GM23248 (cell line): ENCODE measurements around the gene RSPH1. TPM values are rescaled to one million over a fixed set of nuclear protein-coding genes. Genes with fewer than 3 reads are reported as not detected.

ENCODE experiments used
- DNase-seq: peaks from one replicate; pipeline ENCODE4 v3.0.0-alpha.2; 2015
- H2AFZ ChIP-seq: fragments of 200-600 bp; sonication (generic); 2 replicates; pipeline ENCODE4 v1.6.1; 2016; ENCODE audit warnings: antibody characterized with exemption
- H3F3A ChIP-seq: fragments of 200-600 bp; sonication (generic); 2 replicates; pipeline ENCODE4 v1.6.1; 2016; ENCODE audit warnings: mild to moderate bottlenecking, antibody characterized with exemption, mixed run types; ENCODE audit not compliant: insufficient read depth
- H3K27ac ChIP-seq: fragments of 200-600 bp; sonication (generic); 2 replicates; pipeline ENCODE4 v1.5.1; 2016; ENCODE audit warnings: mild to moderate bottlenecking
- H3K27me3 ChIP-seq: fragments of 200-600 bp; sonication (generic); replicated peaks from 2 replicates; pipeline ENCODE4 v1.6.1; 2016; ENCODE audit warnings: mild to moderate bottlenecking; ENCODE audit not compliant: insufficient read depth
- H3K36me3 ChIP-seq: fragments of 200-600 bp; sonication (generic); 2 replicates; pipeline ENCODE4 v1.6.1; 2016; ENCODE audit warnings: low read depth, mild to moderate bottlenecking
- H3K4me1 ChIP-seq: fragments of 200-600 bp; sonication (generic); 2 replicates; pipeline ENCODE4 v1.6.1; 2016; ENCODE audit warnings: mild to moderate bottlenecking; ENCODE audit not compliant: insufficient read depth
- H3K4me2 ChIP-seq: fragments of 200-600 bp; sonication (generic); one replicate; pipeline ENCODE4 v1.6.1; 2016; ENCODE audit warnings: mild to moderate bottlenecking; ENCODE audit not compliant: unreplicated experiment
- H3K4me3 ChIP-seq: fragments of 200-600 bp; sonication (generic); 2 replicates; pipeline ENCODE4 v1.5.1; 2016; ENCODE audit warnings: mild to moderate bottlenecking
- H3K79me2 ChIP-seq: fragments of 200-600 bp; sonication (generic); 2 replicates; pipeline ENCODE4 v1.6.1; 2016; ENCODE audit warnings: mild to moderate bottlenecking; ENCODE audit not compliant: insufficient read depth
- H3K9ac ChIP-seq: fragments of 200-600 bp; sonication (generic); 2 replicates; pipeline ENCODE4 v1.6.1; 2016; ENCODE audit warnings: mild to moderate bottlenecking
- H3K9me2 ChIP-seq: fragments of 200-600 bp; sonication (generic); 2 replicates; pipeline ENCODE4 v1.6.1; 2016; ENCODE audit warnings: mixed run types, mild to moderate bottlenecking, moderate library complexity; ENCODE audit not compliant: insufficient read depth
- H3K9me3 ChIP-seq: fragments of 200-600 bp; sonication (generic); one replicate; pipeline ENCODE4 v1.6.1; 2017; ENCODE audit warnings: low read depth
- H4K20me1 ChIP-seq: fragments of 200-600 bp; sonication (generic); 2 replicates; pipeline ENCODE4 v1.6.0; 2016; ENCODE audit not compliant: insufficient read depth
- EZH2 ChIP-seq: fragments of 200-600 bp; sonication (generic); IDR thresholded peaks from 2 replicates; pipeline ENCODE4 v1.6.1; 2018; ENCODE audit warnings: antibody characterized with exemption, mild to moderate bottlenecking; ENCODE audit not compliant: insufficient read depth, poor library complexity, severe bottlenecking
- EZH2phosphoT487 ChIP-seq: fragments of 200-600 bp; sonication (generic); IDR thresholded peaks from 2 replicates; pipeline ENCODE4 v1.6.1; 2018; ENCODE audit warnings: antibody characterized with exemption, moderate library complexity, mild to moderate bottlenecking, low read depth; ENCODE audit not compliant: insufficient read depth
- WGBS, 2 experiments: methylation state at CpG; one replicate each; pipeline ENCODE4 v1.1.6; 2015 to 2017; ENCODE audit warnings: low lambda C conversion rate in 2 of 2, low coverage in 1 of 2; ENCODE audit errors: missing lambda C conversion rate in 2 of 2; 5-methylcytosine and 5-hydroxymethylcytosine counted together
- in situ Hi-C: fragments of 300-500 bp; cut with MboI; formaldehyde crosslinking; loops from 2 replicates; pipeline ENCODE4 v1.15.0; 2020
- polyA plus RNA-seq: library from polyadenylated mRNA; unstranded; fragments of >200 nt; fragmentation: Nextera tagmentation; extraction: Ambion mirVana; gene quantifications from 2 replicates; pipeline ENCODE4 v1.2.1, GENCODE V29; 2016
- total RNA-seq: library from RNA; depleted of rRNA; stranded (reverse); fragments of >200 nt; shearing (Covaris generic); gene quantifications from 2 replicates; pipeline ENCODE4 v1.2.3, GENCODE V29; 2014

The RSPH1 gene
- total and polyA plus RNA-seq, 2 experiments from 2014 or later, result 0.32 TPM; not detected in 1

DNA sequence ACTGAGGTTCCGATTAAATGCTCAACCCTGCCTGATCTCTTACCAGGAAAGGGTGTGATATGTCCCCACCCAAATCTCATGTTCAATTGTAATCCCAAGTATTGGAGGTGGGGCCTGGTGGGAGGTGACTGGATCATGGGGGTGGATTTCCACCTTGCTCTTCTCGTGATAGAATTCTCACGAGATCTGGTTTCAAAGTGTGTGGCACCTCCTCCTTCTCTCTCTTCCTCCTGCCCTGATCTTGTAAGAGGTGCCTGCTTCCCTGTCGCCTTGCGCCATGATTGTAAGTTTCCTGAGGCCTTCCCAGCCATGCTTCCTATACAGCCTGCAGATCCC is 34.9 kb downstream of the RSPH1 start:
- in situ Hi-C loops, result no loop called here

DNA sequence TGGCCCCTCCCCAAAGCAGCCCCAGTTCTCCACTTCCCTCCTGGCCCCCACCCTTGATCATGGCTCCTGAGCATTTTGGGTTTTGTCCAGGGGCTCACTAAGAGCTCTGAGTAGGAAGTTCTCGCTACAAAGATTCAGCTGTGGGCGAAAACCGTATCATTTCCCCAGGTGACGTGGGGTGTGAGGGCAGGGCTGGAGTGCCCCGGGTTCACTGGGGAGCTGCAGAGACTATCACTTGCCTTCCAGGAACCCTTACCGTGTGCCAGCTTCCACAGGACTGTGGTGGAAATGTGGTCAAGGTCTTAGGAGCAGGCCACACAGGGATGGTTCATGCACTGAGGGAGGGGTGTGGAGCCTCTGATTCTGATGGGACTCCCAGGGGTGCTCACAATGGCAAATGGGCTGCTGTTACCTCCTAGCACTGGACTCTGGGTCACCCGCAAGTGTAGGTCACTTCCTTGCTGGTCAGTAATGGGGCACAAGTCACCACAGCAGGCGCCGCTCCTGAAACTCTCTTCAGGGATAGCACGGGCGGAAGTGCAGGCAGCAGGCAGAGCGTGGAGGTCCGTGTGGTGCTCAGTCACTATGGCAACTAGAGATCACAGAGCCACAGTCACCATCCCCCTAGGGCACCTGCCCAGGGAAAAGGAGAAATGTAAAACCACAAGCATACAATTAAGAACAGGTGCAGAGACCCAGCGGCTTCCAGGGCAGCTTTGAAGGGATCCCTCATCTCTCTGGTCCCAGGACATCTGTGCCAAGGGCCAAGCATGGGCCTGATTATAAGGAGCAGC is 35.4 kb downstream of the RSPH1 start:
- H3K9me2 ChIP-seq, result no peaks in the 10 kb centered on the region
- no peak for TF ChIP-seq EZH2phosphoT487
- no peak for TF ChIP-seq EZH2
- H3K27me3 ChIP-seq, result no peaks in the 10 kb centered on the region
- no peaks in the 10 kb centered on the region for H3K9me3 ChIP-seq
- H2AFZ ChIP-seq, result no peak overlapping the region
- H3K4me3 ChIP-seq, result no peak overlapping the region
- H3K36me3 ChIP-seq, result no peaks in the 10 kb centered on the region
- no peaks in the 10 kb centered on the region for H3K79me2 ChIP-seq
- H3K4me1 ChIP-seq, result no peaks in the 10 kb centered on the region
- H4K20me1 ChIP-seq, result no peaks in the 10 kb centered on the region
- H3K27ac ChIP-seq, result no peak overlapping the region
- in situ Hi-C loops, result no loop called here
- no peak overlapping the region for H3K9ac ChIP-seq
- WGBS, 2 experiments, result 49 to 51% methylated on average over 14 of the region's 14 CpGs
- no peaks in the 10 kb centered on the region for H3F3A ChIP-seq
- no peak overlapping the region for H3K4me2 ChIP-seq
- no peak for DNase-seq

More for the DNA sequence above, 34.9 kb downstream of the RSPH1 start:
- Histone ChIP-seq H3K4me1 (no peaks in the 10 kb centered on the region), H3F3A (no peaks in the 10 kb centered on the region), H3K9ac (no peak overlapping the region), H4K20me1 (no peaks in the 10 kb centered on the region), H3K27me3 (no peaks in the 10 kb centered on the region), H3K36me3 (no peaks in the 10 kb centered on the region), H3K9me3 (no peaks in the 10 kb centered on the region), H2AFZ (no peak overlapping the region), H3K4me3 (no peak overlapping the region), H3K79me2 (no peaks in the 10 kb centered on the region), H3K27ac (no peak overlapping the region), H3K4me2 (no peak overlapping the region), H3K9me2 (no peaks in the 10 kb centered on the region)
- TF ChIP-seq EZH2 (no peak), EZH2phosphoT487 (no peak)
- no peak for DNase-seq
- 54 to 63% methylated on average over 5 of the region's 5 CpGs for WGBS, 2 experiments

DNA sequence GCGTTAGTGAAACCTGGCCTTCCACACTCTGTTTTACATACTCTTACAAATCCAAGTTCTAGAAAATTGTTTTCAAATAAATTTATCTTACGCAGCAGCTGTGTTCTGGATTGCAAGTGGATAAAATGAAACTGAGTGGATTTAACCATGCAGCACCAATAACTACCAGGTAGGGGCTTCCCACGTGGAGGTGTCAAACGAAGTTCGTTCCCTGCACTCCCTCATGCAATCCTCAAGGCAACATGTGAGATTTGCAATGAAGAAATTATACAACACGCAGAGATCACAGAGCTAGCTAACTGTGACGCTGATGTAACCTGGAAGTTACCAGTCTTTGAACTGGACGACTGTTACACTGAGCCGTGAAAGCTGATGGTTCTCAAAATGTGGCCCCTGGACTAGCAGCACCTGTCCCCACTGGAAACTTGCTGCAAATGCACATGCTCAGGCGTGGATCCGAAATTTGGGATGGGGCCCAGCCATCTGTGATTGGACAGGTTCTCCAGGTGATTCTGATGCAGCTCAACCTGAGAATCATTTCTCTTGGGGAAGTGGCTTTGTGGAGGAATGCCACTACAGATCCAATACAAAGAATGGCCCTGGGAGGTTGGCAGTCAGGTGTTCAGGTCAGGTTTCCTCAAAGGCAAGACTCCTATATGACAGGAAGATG is 36.3 kb downstream of the RSPH1 start:
- Histone ChIP-seq H3K4me2 (no peak overlapping the region), H2AFZ (no peak overlapping the region), H3K27ac (no peak overlapping the region), H4K20me1 (no peaks in the 10 kb centered on the region), H3K9me2 (no peaks in the 10 kb centered on the region), H3F3A (no peaks in the 10 kb centered on the region), H3K9me3 (no peaks in the 10 kb centered on the region), H3K27me3 (no peaks in the 10 kb centered on the region), H3K4me3 (no peak overlapping the region), H3K4me1 (no peaks in the 10 kb centered on the region), H3K79me2 (no peaks in the 10 kb centered on the region), H3K36me3 (no peaks in the 10 kb centered on the region), H3K9ac (no peak overlapping the region)
- WGBS, 2 experiments, result 51 to 55% methylated on average over 11 of the region's 11 CpGs
- TF ChIP-seq EZH2, result no peak
- DNase-seq, result no peak
- in situ Hi-C loops, result no loop called here

DNA sequence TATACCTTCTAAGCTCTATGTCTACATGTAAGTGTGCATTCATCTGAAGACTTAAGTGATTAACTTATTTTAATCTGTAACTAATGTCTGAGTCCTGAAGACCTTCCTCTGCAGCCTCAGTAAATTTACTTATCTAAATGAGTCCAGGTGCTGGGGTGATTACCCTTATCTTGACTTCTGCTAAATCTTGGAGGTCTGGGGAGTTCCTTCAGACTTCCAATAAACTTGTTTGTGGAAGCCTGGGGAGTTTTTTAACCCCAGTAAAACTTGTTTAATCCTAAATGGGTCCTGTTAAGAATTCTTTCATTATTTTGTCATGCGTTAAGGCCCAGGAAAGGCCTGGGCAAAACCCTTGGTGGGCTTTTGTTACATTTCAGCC is 37.0 kb downstream of the RSPH1 start:
- H3K9me2 ChIP-seq, result no peaks in the 10 kb centered on the region
- WGBS, 2 experiments, result 67 to 79% methylated on average over 1 of the region's 1 CpG
- no peak for TF ChIP-seq EZH2
- TF ChIP-seq EZH2phosphoT487, result no peak
- H3K4me1 ChIP-seq, result no peaks in the 10 kb centered on the region
- no peaks in the 10 kb centered on the region for H3K79me2 ChIP-seq
- DNase-seq, result no peak
- no peak overlapping the region for H2AFZ ChIP-seq
- no peak overlapping the region for H3K4me3 ChIP-seq
- no peaks in the 10 kb centered on the region for H4K20me1 ChIP-seq
- H3K36me3 ChIP-seq, result no peaks in the 10 kb centered on the region
- H3K27ac ChIP-seq, result no peak overlapping the region
- no peaks in the 10 kb centered on the region for H3F3A ChIP-seq
- H3K9me3 ChIP-seq, result no peaks in the 10 kb centered on the region
- no peak overlapping the region for H3K4me2 ChIP-seq
- in situ Hi-C loops, result no loop called here
- no peaks in the 10 kb centered on the region for H3K27me3 ChIP-seq
- H3K9ac ChIP-seq, result no peak overlapping the region

DNA sequence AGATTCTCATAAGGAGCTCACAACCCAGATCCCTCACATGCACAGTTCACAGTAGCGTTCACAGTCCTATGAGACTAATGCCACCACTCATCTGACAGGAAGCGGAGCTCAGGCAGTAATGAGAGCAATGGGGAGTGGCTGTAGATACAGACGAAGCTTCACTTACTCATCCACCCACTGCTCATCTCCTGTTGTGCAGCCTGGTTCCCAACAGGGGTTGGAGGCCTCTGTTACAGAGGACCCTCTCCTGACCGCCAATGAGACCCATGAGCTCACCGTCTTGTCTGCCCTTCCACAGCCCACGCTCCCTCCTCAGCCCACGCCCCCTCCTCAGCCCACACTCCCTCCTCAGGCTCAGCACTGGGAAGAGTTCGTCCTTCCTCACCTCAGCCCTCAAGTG is 39.6 kb downstream of the RSPH1 start:
- Histone ChIP-seq H3K79me2 (no peaks in the 10 kb centered on the region), H3K4me2 (no peak overlapping the region), H3K27me3 (no peaks in the 10 kb centered on the region), H3K9ac (no peak overlapping the region), H3K9me3 (no peaks in the 10 kb centered on the region), H3F3A (no peaks in the 10 kb centered on the region), H4K20me1 (no peaks in the 10 kb centered on the region), H3K27ac (no peak overlapping the region), H2AFZ (no peak overlapping the region), H3K36me3 (no peaks in the 10 kb centered on the region), H3K4me3 (no peak overlapping the region), H3K4me1 (no peaks in the 10 kb centered on the region), H3K9me2 (no peaks in the 10 kb centered on the region)
- in situ Hi-C loops, result no loop called here
- 64 to 70% methylated on average over 5 to 8 of the region's 8 CpGs for WGBS, 2 experiments
- TF ChIP-seq EZH2phosphoT487, result no peak
- TF ChIP-seq EZH2, result no peak
- no peak for DNase-seq
